PFSK-1 (cell line): ENCODE results near the gene SOX13.

Source experiments
- FOXP2 ChIP-seq: optimal IDR thresholded peaks from 2 replicates; pipeline ENCODE3; 2011; ENCODE audit warnings: borderline replicate concordance, control low read depth, inconsistent platforms; ENCODE audit not compliant: insufficient read depth; ENCODE audit errors: extremely low read length, extremely low read depth
- POLR2AphosphoS5 ChIP-seq: IDR thresholded peaks from 2 replicates; pipeline ENCODE4 v1.6.1; 2012; ENCODE audit warnings: low read depth, mild to moderate bottlenecking, control low read depth, low read length, moderate library complexity
- SIN3A ChIP-seq: IDR thresholded peaks from 2 replicates; pipeline ENCODE4 v1.6.1; 2012; ENCODE audit warnings: mild to moderate bottlenecking, low read length, moderate library complexity, borderline replicate concordance; ENCODE audit not compliant: insufficient read depth
- TAF1 ChIP-seq: IDR thresholded peaks from 2 replicates; pipeline ENCODE4 v1.6.1; 2012; ENCODE audit warnings: low read length, control low read depth, borderline replicate concordance; ENCODE audit not compliant: insufficient read depth
- TF ChIP-seq, protein P1 (sequence below), 2 experiments: IDR thresholded peaks; 2 replicates each; pipeline versions ENCODE4 v1.6.1 to v1.8.0; 2011 to 2012; ENCODE audit warnings: low read depth in 2 of 2, low read length in 2 of 2, control low read depth in 1 of 2, inconsistent platforms in 1 of 2, mild to moderate bottlenecking in 1 of 2, moderate library complexity in 1 of 2; ENCODE audit not compliant: insufficient read depth in 1 of 2

Gene SOX13

DNA sequence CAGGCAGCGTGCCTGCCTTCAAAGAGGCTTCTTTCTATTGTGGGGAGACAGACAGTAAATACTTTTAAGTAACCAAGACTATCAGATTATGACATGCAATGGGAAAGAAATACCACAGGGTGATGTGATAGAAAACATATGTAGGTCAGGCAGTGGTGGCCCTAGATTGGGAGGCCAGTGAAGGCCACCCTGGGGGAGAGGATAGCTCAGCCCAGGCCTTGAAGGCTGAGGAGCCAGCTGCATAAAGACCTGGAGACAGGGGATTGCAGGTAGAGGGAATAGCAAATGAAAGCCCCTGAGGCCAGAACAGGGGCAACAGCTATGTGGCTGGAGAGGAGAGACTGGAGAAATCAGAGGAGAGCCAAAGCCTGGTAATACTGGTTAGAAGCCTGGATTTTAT, 4.0 kb downstream of the SOX13 start:
- TF ChIP-seq SIN3A = no peak
- no peak for TF ChIP-seq FOXP2

DNA sequence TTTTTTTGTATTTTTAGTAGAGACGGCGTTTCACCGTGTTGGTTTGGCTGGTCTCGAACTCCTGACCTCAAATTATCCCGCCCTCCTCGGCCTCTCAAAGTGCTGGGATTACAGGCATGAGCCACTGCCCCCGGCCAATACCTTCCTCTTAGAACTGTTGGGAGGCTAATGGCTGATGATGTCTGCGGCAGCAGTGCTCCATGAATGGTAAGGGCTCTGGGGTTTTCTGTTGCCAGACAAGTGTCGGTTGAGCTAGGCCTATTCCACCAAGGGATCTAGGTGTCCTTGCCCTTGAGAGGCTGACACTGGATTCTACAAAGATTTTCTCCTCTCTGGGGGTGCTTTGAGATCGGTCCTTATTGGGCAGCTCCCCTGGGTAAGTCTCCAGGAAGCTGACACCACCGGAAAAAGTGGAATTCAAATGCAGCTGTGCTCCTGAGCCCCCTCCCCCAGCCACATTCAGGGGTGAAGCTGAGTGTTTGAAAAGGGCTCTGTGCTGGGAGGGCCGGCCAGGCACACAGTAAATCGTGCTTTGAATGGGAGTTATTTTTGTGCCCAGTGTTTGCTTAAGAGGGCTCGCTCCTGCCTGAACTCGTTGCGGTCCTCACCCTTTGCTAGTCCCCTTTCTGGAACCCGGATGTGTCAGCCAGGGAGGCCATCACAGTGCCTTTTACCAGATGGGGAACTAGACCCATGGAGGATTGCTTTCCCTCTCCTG, 5.2 kb downstream of the SOX13 start:
- TF ChIP-seq POLR2AphosphoS5 (no peak), SIN3A (no peak), FOXP2 (no peak), TAF1 (no peak)
- TF ChIP-seq, protein P1, sequence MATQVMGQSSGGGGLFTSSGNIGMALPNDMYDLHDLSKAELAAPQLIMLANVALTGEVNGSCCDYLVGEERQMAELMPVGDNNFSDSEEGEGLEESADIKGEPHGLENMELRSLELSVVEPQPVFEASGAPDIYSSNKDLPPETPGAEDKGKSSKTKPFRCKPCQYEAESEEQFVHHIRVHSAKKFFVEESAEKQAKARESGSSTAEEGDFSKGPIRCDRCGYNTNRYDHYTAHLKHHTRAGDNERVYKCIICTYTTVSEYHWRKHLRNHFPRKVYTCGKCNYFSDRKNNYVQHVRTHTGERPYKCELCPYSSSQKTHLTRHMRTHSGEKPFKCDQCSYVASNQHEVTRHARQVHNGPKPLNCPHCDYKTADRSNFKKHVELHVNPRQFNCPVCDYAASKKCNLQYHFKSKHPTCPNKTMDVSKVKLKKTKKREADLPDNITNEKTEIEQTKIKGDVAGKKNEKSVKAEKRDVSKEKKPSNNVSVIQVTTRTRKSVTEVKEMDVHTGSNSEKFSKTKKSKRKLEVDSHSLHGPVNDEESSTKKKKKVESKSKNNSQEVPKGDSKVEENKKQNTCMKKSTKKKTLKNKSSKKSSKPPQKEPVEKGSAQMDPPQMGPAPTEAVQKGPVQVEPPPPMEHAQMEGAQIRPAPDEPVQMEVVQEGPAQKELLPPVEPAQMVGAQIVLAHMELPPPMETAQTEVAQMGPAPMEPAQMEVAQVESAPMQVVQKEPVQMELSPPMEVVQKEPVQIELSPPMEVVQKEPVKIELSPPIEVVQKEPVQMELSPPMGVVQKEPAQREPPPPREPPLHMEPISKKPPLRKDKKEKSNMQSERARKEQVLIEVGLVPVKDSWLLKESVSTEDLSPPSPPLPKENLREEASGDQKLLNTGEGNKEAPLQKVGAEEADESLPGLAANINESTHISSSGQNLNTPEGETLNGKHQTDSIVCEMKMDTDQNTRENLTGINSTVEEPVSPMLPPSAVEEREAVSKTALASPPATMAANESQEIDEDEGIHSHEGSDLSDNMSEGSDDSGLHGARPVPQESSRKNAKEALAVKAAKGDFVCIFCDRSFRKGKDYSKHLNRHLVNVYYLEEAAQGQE (IDR thresholded peaks at IDR 0.05; ENCODE audit: insufficient read depth in 1 of 2, low read depth in 2 of 2, low read length in 2 of 2) = no peak

DNA sequence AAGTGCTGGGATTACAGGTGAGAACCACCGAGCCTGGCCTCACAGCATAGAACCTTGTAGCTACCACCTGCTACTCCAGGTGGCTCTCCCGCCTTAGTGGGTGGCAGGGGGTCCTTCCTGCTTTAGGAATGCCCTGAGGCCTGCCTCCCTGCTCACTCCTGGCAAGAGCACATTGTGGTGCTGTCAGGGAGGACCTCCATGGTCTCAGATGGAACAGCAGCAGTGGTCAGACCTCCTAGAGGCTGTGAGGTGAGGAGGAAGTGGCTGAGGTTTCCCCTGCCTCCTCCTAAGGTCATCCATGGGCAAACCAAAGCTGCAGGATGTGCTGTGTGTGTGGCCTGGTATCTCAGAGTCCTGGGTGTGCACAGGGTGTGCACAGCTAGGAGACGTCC, 6.7 kb downstream of the SOX13 start:
- TF ChIP-seq, protein P1 (IDR thresholded peaks at IDR 0.05; ENCODE audit: insufficient read depth in 1 of 2, low read depth in 2 of 2, low read length in 2 of 2) = no peak

DNA sequence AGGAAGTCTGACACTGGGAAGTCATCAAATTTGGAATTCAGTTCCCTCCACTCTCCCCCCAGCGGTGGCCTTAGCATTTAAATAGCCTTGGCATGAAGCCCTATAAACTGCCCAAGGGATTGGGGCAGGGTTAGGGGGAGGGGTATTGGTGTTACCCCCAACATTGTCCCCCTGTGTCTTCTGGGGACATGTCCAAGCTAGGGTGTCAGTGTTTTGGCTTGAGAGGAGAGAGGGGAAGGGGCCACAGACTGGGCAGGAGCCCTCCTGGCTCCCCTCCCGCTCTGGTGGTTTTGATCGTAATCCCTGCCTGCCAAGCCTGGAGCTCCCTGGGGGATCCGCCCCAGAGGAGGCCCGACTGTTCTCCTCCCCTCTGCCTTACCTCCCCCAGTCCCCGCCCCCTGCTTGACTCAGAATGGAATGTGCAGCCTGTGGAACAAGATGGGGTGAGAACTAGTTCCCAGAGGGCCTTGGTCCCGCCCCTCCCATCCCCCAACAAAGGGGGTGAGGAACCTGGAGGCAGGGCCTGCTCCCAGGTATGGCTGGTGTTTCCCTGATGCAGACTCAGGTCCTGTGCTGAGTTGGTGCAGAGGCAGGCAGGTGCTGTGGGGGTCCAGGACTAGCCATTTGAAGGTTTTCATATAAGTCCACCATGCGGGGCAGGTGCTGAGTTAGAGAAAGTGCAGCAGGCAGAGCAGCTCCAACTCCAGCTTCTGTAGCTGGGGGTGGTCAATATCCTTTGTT, 7.4 kb downstream of the SOX13 start:
- TF ChIP-seq TAF1 = no peak
- no peak for TF ChIP-seq SIN3A
- TF ChIP-seq POLR2AphosphoS5 = no peak
- no peak for TF ChIP-seq FOXP2
- TF ChIP-seq, protein P1 (IDR thresholded peaks at IDR 0.05; ENCODE audit: insufficient read depth in 1 of 2, low read depth in 2 of 2, low read length in 2 of 2) = no peak

DNA sequence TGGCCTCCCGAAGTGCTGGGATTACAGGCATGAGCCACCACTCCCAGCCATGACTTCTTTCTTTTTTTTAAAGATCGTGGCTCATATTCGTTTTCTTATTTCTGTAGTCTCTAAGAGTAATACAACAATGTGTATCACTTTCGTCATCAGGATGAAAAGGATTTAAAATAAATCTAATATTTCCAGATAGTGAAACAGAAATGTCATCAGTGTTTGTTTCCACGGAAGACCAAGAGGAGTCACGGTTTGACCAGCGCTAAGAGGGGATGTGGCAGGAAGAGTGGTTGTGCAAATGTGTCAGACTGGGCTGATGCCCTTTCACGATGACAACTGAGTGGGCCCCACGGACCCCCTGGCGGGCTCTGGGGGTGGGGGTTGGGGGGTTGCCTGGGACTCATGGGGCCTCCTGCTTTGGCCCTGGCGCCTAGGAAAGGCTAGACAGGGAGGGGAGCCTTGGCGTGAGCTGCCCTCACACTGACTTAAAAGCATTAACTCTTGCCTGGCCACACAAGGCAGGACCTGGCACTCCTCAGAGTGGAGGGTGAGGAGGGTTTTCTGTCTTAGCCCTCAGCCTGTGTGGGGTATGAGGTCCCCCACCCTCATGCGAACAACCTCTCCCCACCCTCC, 8.4 kb downstream of the SOX13 start:
- TF ChIP-seq FOXP2 (no peak), POLR2AphosphoS5 (no peak), TAF1 (no peak), SIN3A (no peak)
- TF ChIP-seq, protein P1 (IDR thresholded peaks at IDR 0.05; ENCODE audit: insufficient read depth in 1 of 2, low read depth in 2 of 2, low read length in 2 of 2) = no peak
